GM13977 (cell line): ENCODE measurements around the gene DACT3.

Source experiments
- DNase-seq: peaks from one replicate; pipeline ENCODE4 v3.0.0; 2012; ENCODE audit warnings: low spot score
- in situ Hi-C: fragments of 300-500 bp; cut with MboI; formaldehyde crosslinking; loops from one replicate; pipeline ENCODE4 v1.12.0; 2022; ENCODE audit warnings: low sequenced_read_pairs, low pct_unique_long_range_greater_than_20kb, mixed read lengths, inconsistent platforms; ENCODE audit not compliant: unreplicated experiment
- TF ChIP-seq, protein P1 (sequence below): IDR thresholded peaks from 2 replicates; pipeline ENCODE4 v1.5.1; 2012; ENCODE audit warnings: mild to moderate bottlenecking, control low read depth; ENCODE audit not compliant: insufficient read depth; ENCODE audit errors: extremely low read depth, missing control alignments

The DACT3 gene

DNA sequence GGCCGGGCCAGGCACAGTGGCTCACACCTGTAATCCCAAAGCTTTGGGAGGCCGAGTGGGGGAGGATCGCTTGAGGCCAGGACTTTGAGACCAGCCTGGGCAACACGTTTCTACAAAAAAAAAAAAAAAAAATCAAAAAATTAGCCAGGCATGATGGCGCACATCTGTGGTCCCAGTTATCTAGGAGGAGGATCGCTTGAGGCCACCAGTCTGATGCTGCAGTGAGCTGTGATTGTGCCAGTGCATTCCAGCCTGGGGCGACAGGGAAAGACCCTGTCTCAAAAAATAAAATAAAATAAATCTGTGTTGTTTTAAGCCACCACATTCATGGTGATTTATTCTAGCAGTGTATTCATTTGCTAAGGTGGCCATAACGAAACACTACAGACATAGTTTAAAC is 4.1 kb upstream of the DACT3 start:
- in situ Hi-C loops = loop anchor here (10.0 kb wide), 1 partner anchor 130 kb away; no protein-coding TSS in a partner anchor
- DNase-seq = no peak
- TF ChIP-seq, protein P1, sequence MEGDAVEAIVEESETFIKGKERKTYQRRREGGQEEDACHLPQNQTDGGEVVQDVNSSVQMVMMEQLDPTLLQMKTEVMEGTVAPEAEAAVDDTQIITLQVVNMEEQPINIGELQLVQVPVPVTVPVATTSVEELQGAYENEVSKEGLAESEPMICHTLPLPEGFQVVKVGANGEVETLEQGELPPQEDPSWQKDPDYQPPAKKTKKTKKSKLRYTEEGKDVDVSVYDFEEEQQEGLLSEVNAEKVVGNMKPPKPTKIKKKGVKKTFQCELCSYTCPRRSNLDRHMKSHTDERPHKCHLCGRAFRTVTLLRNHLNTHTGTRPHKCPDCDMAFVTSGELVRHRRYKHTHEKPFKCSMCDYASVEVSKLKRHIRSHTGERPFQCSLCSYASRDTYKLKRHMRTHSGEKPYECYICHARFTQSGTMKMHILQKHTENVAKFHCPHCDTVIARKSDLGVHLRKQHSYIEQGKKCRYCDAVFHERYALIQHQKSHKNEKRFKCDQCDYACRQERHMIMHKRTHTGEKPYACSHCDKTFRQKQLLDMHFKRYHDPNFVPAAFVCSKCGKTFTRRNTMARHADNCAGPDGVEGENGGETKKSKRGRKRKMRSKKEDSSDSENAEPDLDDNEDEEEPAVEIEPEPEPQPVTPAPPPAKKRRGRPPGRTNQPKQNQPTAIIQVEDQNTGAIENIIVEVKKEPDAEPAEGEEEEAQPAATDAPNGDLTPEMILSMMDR = no peak

DNA sequence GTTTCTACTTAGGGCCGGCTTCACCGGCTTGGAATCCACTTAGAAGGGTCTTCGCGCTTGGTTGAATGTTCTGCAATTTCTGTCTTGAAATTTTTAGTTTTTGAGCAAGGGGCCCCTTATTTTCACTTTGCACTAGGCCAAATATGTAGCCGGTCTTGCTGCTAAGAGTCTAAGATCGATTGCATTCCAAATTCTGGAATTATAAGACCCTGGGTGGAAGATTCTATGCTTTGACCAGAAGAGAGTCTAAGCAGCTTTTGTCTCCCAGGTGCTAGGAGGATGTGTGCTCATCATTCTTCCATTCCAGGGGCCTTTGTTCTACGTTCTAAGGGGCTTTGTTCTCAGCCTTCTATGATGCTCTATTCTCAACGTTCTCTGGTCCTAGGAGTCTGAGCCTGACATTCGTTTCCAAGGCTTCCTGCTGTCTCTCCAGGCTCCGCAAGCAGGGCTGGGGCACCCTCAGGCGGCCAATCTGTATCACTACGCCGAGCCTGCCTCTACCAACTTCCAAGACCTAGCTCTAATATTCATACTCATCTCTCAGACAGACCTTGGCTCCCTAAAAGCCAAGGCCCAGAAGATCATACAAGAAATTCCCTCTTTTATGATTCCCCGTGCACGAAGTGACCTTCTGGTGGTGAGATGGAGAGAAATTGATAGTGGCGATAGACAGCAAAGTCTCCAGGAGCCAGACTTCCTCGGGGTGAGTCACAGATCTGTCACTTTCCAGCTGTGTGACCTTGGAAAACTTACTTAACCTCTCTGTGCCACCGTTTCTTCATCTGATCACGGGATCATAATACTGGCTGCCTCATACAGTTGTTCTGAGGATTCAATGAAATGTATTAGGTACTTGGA is 982 bp upstream of the DACT3 start:
- in situ Hi-C loops = loop anchor here (5.0 to 10.0 kb wide), 2 partner anchors 50 to 127 kb away; no protein-coding TSS in a partner anchor
- TF ChIP-seq, protein P1 = peak; percentile 89
- peak; percentile 82 for DNase-seq

DNA sequence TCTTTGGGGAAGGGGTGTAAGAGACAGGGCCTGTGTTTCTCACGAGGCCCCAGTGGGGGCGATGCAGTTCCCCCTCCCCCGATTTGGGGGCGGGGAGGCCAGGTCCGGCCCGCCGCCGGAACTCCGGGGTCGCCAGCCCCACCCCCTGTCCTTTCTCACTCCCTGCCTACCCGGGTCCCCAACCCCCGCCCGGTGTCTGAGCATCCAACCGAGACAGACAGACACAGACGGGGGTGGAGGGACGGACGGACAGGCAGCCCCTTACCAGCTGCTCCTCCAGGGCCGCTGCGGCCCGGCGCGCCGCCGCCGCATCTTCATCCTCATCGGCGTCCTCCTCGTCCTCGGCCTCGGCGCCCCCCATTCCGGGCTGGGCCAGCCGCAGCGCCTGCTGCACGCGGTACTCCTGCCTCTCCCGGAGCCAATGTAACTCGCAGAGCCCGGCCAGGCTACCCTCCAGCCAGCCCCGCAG is 397 bp downstream of the DACT3 start:
- TF ChIP-seq, protein P1 = no peak
- peak; percentile 36 for DNase-seq
- in situ Hi-C loops = loop anchor here (5.0 to 10.0 kb wide), 2 partner anchors 48 to 126 kb away; no protein-coding TSS in a partner anchor

DNA sequence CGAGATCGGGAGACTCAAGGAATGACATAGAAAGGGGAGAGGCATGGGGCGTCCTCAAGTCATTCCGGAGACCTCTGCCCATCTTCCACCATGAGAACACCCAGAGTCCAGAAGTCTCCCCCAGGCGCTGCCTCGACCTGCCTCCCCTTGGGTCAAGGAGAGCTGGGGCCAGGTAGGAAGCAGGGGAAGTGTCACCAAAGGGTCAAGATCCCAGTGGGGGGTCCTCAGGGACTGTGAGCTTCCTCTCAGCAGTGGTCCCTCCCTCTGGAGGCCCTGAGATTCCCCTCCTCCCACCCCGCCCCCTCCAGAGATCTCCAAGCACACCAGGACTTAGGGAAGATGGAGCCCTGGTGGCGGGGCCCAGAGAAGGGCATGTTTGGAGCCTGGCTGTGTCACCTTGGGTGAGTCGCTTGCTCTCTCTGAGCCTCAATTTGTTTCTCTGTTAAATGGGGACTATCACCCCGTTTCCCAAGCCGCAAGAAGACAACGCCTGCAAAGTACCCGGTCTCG is 919 bp downstream of the DACT3 start:
- TF ChIP-seq, protein P1 = no peak
- in situ Hi-C loops = loop anchor here (5.0 to 10.0 kb wide), 2 partner anchors 48 to 125 kb away; no protein-coding TSS in a partner anchor
- DNase-seq = no peak

DNA sequence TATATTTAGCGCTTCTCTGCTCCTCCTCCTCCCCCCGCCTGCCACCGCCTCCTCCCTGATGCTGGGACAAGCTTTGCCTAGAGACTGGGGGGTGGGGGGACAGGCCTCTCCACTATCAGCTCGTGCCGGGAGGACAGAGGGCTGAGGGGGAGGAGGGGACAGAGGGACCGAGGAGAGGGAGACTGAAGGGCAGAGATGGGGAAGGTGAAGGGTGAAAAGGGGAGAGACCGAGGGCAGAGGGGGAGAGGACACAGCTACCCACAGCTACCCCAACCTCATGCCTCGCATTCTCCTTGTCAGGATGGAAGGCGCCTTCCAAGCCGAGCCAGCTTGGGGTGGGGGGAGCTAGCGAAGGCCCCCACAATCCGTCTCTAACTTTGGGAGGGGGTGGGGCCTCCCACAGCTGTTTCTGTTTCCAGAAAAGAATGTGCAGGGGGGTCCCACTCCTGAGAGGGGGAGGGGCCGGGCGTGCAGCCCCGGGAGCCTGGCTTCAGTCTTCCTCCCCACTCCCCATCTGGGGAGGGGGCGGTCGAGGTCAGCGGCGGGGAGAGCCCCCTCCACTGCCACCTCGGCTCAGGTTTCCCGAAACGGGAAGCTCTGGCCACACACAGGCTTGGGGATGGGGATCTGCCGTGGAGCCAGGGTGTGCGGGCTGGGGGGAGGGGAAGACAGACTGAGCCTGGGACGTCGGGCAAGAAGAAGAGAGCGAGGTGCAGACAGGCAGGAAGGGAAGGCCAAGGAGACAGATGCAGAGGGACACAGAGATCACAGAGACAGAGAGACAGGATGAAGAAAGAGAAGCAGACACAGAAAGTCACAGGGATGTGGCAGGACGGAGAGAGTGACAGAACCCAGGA is 1.6 kb downstream of the DACT3 start:
- TF ChIP-seq, protein P1 = no peak
- in situ Hi-C loops = loop anchor here (5.0 to 10.0 kb wide), 2 partner anchors 47 to 125 kb away; no protein-coding TSS in a partner anchor

DNA sequence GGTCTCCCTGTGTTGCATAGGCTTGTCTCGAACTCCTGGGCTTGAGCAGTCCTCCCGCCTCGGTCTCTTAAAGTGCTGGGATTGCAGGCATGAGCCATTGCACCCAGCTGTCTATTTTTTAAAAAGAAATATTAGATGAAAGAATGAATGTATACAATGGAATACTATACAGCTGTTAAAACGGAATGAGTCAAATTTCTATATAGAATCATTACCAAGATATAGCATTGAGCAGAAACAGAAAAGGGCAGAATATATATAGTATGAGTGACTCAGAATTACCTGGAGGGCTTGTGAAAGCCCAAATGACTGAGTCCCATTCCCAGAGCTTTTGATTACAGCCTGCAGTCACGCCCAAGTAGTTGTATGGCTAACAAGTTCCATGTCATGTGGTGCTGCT is 4.4 kb downstream of the DACT3 start:
- no peak for DNase-seq
- in situ Hi-C loops = no loop called here
- TF ChIP-seq, protein P1 = no peak

More for the DNA sequence above, 1.6 kb downstream of the DACT3 start:
- DNase-seq = peak; percentile 37
